T follicular helper cell (primary cell): Measurements from ENCODE around the gene SLC30A1.

ENCODE experiments used
- DNase-seq: peaks from one replicate; pipeline ENCODE4 v3.0.0-alpha.2; 2020; ENCODE audit warnings: low read depth

Gene SLC30A1

DNA sequence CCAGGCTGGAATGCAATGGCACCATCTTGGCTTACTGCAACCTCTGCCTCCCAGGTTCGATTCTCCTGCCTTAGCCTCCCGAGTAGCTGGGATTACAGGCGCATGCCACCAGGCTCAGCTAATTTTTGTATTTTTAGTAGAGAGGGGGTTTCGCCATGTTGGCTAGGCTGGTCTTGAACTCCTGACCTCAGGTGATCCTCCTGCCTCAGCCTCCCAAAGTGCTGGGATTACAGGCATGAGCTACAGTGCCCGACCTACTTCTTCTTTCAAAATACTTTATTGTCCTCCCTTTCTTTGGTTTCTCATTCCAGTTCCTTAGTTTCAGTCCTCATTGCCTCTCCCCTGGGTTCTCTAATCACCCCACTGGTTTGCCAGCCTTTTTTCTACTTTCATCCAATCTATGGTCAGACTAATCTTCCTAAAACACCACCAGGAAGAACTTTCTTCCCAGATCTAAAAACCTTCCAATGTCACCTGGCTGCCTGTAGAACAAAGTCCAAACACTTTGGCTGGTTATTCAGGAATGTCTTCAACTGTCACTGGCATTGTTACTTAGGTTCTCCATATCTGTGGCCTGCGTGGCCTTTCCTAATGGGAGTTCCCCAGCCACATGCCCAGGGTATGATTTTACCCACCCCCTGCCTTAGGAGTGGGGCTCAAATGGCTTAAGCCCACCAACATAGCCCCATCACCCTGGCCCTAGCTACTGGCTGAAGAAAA, 29.0 kb upstream of the SLC30A1 start:
- no peak for DNase-seq

DNA sequence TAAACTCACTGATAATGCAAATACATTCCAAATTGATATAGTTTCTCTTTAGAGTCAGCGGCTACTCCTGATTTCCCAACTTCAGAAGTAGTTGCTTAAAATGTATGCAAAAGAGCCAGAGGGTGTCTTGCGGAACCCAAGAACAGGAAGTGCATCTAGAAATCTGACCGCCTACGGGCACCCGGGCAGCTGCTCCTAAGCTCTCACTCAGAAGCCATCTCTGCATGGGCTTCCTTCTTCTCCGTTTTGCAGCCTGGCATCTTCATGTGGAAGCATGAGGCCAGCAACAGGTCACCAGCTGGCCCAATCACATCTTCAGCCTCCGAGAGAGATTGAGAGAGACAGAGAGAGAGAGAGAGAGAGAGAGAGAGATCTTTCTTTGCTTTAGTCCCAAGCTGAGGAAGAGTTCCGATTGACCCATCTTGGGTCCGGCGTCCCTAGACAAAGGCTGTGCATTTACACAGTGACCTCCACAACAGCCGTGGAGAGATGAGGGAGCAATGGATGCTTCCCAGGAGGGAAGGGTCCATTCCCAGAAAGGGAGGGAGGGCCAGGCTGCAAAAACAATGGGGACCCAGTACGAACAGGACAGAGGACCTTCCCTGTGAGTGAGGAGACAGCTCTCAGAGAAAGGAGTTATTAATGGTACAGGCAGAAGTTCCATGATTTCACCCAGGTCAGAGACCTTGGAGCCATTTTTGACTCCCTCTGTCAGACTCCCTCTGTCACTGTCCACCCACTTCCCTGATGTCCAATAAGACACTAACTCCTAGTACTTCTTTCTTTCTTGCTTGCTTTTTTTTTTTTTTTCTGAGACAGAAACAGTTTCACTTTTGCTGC, 28.2 kb upstream of the SLC30A1 start:
- DNase-seq = no peak

DNA sequence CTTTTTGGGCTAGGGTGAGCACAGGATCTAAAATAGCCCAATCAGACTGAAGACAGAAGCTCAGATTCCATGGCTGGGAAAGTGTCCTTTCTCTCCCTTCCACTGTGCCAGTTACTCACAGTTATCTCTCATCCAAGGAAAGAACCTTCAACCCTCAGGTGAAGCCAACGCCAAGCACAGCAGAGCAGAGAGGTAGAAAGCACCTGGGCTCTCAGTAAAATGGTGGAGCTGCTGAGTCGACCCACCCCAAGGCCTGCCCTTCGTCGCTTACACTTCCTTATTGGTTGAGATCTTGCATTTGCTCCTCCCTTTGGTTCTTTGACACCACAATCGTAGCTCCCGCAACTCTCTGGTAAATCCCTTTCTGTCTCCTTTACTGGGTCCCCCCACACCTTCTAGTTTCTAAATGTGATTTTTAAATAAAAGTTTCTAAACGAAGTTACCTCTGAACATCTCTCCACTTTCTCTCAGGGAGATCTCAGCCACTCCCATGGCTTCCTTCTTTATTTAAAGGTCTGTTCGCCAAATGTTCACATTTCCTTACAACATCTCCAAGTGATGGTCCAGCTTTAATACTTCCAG, 27.5 kb upstream of the SLC30A1 start:
- DNase-seq = no peak

DNA sequence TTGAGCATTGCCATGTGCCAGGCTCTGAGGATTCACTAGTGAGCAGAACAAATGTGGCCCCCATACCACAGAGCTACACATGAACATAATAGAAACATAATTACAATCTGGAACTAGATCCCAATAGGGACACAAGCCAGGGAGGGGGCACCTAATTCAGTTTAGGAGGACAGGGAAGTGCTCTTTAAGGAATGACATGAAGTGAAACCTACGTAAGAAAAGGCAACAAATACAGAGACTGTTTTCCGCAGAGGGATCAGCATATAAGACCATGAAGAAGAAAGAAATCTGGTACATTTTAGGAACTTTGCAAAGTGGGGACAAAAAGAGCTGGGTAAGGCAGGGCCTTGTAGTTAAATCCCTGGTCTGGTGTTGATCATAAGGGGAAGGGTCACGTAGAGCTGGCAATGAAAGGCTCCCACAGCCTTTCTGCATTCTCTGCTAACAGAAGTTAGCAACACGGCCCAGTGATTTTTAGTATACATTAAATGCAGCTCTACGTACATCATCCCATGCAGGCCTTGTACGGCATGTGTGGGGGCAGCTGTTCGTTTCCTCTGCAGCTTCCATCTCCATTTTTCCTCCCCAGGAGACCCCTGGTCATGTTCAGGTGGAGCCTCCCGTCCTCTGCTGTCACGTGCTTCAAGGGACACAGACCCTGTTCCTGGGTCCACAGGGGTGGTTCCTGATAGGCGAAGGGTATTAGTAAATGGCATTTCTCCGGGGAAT, 26.8 kb upstream of the SLC30A1 start:
- no peak for DNase-seq

DNA sequence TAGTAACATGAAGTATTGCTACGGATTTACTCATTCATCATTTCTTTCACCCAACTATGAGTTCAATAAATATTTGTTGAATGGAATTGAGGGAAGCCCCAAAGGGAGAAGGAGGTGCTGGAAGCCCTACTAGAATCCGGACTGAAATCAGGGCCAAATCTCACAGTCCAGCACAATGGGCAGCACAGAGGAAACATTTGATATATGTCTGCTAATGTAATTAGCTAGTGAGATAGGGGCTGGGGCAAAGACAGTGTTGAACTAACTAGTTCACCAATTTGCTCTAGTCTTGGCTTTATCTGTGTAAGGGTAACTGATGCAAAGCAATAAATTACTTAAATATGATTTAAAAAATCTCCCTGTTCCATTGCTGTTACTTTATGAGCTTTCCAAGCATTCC, 26.1 kb upstream of the SLC30A1 start:
- no peak for DNase-seq

DNA sequence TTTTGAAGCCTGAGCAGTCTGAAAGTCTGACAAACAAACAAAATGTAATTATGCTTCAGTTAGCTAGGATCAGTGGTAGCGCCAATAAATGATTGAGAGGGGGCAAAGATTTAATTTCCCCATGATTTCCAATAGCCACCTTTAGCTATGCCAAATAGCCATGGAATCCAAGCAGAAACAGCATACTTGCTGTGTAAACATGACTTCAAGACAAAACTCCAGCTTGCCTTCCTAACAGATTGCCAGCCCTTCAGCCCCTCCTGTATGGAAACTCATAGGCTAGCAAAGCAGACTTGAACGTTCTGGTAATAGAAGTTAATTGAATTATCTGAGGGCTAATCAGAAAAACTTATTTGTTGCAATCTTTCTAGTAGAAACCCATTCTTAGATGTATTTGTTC, 25.6 kb upstream of the SLC30A1 start:
- DNase-seq = no peak

DNA sequence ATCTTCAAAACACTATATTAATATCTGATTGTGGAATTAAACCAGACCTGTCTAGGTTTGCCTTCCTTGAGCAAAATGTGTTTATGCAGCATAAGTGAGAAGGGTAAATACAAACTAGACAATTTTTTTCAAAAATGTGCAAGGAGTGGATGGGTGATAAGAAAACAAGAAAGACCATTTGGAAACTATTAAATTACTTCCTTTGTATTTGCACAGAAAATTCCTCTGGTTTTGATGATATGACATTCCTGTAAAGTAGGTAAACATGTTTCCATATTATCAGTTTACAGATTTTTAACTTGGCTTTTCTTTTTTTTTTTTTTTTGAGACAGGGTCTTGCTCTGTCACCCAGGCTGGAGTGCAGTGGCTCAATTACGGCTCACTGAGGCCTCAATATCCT, 24.8 kb upstream of the SLC30A1 start:
- DNase-seq = no peak

DNA sequence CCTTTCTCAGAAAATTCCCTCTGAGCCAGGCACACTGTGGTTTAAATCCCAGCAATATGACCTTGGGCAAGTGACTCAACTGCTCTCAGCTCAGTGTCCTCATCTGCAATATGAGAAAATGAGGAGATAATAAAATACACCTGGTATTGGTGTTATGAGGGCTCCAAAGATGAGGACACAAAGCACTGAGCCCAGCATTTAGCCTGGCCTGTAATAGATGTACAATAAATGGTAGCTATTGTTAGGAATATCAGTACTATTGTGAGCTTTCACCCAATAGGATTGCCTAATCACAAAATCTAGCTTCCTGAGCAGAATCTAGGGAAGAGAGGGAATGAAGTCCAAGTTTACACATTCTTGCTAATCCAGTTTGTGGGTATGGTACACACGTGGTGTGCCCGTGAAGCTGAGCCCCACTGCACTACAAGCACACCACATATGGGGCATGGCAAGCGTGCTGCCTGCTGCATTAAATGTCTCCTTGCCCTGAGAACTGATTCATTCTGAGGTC, 24.3 kb upstream of the SLC30A1 start:
- DNase-seq = no peak

DNA sequence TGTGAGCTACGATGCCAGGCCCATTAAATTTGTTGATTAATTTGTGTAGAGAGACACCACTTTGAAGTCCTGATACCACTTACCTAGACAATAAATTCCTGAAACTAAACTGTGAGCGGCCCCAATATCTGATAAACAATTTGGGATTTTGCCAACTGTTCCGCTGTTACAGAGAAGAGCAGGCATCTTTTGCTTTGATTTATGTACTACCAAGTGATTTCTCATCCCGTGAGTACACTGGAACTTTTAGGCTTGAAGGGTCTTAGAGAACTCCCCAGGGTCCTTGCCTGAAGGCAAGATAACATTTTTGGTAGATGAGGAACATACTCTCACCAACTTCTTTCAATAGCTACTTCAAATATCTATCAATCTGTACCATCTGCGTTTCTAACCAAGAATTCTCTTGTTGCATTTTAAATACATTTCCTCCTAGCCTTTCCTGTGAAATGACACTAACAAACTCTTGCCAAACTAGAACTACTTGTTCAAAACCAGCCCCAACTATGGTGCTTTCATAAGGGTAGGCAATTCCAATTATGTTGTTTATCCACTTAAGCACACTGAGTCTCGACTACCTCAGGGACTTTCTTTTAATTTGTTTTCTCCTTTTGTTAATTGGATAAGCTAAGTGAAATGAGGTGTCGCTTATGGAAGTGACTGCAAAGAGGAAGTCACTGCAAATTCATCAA, 23.2 kb upstream of the SLC30A1 start:
- DNase-seq = no peak

DNA sequence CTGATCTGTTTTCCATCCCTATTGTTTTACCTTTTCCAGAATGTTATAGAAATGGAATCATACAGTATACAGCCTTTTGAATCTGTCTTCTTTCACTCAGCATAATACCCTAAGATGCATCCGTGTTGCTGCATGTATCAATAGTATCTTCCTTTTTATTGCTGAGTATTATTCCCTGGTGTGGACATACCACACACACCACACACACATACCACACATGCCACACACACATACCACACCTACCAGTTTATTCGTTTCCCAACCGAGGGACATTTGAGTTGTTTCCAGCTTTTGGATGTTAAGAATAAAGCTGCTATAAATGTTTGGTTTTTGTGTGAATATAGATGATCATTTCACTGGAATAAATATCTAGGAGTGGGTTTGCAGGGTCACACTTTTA, 22.2 kb upstream of the SLC30A1 start:
- DNase-seq = no peak

DNA sequence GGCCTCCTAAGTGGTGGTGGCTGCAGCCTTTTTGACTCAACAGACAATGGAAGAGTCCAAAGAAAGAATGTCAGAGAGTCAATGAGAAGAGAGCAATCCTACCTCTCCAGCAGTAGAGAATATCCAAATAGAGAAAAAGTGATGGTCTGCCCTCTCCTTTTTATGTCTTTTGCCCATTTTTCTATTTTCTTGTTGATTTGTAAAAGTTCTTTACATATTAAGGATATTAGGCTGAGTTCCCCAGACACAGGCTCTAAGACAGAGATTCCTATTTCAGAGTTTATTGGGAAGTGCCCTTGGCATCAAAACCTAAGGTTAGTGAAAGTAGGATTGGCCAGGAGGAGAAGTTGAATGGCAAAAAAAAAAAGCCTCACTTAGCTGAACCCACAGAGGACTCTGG, 20.3 kb upstream of the SLC30A1 start:
- no peak for DNase-seq

DNA sequence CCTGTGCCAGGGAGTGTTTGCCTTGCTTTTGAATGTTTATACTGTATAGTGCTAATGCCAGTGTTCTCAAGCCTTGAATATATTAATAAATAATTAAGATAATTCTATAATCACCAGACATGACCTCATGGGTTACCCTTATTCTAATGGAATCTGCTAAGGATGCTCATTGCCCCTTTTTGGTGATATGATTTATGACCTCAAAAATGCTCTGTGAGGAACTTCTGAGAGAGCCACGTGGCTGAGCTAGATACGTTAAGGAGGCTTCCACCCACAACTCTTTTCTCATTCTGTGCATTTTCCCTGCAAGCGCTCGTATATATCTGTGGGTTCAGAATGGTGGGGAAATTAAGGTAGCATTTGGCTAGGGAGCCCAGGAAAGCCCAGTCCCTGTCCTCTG, 19.6 kb upstream of the SLC30A1 start:
- no peak for DNase-seq

DNA sequence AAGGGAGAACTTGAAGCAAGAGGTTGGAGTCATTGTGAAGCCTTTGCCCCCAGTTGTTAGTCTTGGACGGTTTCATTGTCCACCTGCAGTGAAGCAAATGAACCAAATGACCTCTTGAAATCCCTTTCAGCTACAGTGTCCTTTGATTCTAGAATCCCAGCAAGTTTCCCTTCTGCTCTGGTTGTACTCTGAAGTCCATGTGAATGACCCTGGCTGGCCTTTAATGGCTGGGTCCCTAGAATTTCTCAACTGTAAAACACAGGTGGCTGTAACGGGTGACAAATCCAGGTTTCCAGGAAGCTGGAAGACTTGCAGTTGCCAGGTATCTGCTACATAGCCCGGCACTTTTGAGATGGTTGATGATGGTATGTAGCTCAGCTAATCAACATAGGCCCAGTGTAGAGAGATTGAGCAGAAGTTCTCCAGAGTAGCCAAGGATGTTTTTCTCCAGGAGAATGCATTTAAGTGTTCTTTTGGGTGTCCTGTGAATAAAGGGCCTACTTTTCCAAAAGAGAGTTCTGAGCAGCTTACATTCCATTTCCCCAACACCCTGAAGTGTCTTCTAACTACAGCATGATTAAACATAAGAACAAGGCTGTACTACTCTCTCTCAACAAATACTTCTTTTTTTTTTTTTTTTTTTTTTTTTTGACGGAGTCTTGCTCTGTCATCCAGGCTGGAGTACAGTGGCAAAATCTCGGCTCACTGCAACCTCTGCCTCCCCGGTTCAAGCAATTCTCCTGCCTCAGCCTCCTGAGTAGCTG, 17.6 kb upstream of the SLC30A1 start:
- DNase-seq = no peak

DNA sequence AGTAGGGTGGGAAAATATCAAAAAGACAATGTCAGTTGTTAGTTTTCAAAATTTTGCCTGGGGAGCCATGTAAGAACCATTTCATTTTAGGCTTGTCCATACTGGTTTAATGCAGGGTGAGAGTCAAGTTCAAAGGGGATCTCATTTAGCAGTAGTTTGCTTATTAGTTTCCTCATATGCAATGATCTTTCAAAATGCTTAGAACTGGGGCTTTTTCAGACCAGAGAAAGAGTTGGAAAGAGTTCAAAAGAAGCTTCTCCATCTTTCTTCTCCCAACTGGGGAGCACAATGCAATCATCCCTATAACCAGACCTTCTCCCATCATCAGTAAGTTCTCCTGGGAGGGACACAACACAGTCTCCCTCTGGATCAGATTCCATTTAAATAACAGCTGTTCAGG, 16.5 kb upstream of the SLC30A1 start:
- DNase-seq = no peak

DNA sequence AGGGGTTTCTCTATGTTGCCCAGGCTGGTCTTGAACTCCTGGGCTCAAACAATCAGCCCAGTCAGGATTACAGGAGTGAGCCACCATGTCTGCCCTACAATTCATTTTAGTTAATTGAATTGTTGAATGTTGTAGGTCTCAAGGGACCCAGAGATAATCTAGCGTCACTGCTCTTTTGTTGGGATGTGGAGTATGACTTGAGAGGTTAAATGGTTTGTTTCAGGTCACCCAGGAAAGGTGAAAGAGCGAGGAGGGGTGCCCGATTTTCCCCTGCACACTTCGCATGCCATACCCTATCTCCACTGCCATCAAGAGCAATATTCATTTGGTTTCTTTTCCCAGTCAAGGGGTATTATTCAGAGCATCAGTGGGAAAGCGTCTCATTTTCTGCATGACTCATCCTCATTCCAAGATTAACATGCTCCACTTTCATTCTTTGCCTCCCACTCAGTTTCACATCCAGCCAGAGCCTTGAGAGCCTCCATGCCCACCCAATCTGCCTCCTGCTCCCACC, 13.1 kb upstream of the SLC30A1 start:
- no peak for DNase-seq

DNA sequence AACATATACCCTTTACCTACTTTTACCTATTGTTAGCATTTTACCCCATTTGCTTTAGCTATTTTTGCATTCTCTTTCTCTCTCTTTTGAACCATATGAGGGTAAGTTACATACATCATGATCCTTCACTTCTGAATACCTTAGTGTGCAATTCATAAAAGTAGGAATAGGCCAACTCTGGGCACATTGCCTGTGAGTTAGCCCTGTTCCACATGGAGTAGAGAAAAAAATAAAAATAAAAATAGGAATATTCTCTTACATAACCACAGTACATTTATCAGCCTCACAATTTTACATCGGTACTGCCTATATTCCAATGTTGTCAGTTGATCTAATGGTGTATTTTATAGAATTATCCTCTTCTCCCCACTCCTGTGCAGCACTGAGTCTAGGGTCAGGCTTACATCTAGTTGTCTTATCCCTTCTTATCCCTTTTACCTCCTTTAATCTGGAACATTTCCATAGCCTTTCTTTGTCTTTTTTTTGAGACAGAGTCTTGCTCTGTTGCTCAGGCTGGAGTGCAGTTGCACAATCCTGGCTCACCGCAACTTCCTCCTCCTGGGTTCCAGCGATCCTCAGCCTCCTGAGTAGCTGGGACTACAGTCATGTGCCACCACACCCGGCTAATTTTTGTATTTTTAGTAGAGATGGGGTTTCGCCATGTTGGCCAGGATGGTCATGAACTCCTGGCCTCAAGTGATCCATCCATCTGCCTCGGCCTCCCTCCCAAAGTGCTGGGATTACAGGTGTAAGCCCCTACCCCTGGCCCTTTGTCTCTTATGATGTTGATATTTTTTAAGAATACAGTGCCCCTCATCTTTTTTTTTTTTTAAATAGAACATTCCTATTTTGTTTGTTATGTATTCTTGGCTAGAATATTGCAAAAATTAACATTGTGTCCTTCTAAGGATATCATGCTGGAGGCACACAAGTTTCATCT, 11.1 kb upstream of the SLC30A1 start:
- DNase-seq = no peak

DNA sequence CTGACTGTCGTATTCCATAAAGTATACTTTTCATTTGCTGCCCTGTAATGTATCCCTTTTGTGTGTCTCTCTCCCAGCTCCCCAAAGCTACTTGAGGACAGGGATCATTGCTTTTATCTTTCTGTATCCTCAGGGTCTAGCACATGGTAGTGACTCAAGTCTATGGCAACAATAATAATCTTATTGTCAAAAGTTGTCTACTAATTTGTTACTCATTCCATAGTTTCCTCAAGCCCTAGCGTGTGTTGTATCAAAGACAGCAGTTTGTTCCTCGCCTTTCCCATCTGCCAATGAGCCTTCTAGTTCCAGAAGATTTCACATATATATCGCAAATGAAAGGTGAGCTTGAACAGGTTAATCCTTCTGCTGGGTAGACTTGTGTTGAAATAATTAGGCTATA, 9.8 kb upstream of the SLC30A1 start:
- no peak for DNase-seq

DNA sequence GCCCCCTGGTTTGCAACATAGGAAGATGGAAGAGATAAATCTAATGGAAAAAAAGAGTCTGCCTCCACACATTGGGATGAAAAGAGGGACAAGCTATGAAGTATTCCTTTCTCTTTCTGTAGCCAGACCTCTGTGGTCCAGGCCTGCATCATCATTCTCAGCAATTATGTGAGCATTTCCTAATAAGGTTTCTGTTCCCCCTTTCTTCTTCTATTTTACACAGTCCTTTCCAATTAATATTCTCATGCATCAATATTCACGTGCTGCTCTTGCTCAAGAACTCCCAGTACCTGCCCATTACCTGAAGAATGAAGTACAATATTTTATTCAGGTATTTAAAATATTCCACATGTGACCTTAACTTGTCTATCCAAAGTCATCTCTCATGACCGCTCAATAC, 8.2 kb upstream of the SLC30A1 start:
- no peak for DNase-seq

DNA sequence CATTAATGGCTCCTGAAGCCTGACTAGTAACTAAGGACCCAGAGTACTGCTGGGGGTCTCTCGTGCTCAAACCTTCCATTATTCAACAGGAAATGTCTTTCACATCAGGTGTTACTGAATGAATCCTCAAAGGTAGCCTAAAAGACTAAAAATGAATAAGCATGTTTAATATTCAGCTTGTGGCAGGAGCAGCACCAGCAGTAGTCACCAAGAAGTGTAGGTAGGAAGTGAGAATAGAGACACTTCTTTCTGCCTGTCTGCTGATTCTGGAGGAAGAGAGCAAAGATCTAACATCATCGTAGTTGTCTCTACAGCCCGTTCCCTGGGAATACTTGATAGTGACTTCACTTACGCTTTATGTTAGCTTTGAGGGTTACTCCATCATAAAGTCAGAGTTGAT, 7.6 kb upstream of the SLC30A1 start:
- DNase-seq = no peak
